GM23338 (cell line): ENCODE measurements around the gene PCDHA12.

Source experiments
- CREB1 ChIP-seq: fragments of 250-450 bp; sonication (Bioruptor Pico); IDR thresholded peaks from 2 replicates; pipeline ENCODE4 v1.5.0; 2020; ENCODE audit warnings: low read depth, mild to moderate bottlenecking, moderate library complexity
- CTCF ChIP-seq, 2 experiments: fragments of 200-600 bp in 1 of 2; sonication (generic) in 1 of 2; conservative IDR thresholded peaks; 2 replicates each; pipeline versions ENCODE4 v1.5.1 to v1.6.1; 2016 to 2017; ENCODE audit warnings: antibody characterized with exemption in 2 of 2, low read depth in 2 of 2, mild to moderate bottlenecking in 2 of 2, moderate library complexity in 1 of 2
- ETS1 ChIP-seq: IDR thresholded peaks from 2 replicates; pipeline ENCODE4 v1.6.1; 2016; ENCODE audit warnings: antibody characterized with exemption
- EZH2 ChIP-seq: fragments of 200-600 bp; sonication (generic); IDR thresholded peaks from one replicate; pipeline ENCODE4 v1.8.0; 2017; ENCODE audit warnings: antibody characterized with exemption, mild to moderate bottlenecking, low read depth; ENCODE audit not compliant: unreplicated experiment
- EZH2phosphoT487 ChIP-seq: fragments of 200-600 bp; sonication (generic); IDR thresholded peaks from one replicate; pipeline ENCODE4 v1.8.1; 2018; ENCODE audit warnings: antibody characterized with exemption; ENCODE audit not compliant: unreplicated experiment
- JUNB ChIP-seq: IDR thresholded peaks from one replicate; pipeline ENCODE4 v1.6.1; 2016; ENCODE audit warnings: antibody characterized with exemption; ENCODE audit not compliant: unreplicated experiment
- NANOG ChIP-seq: IDR thresholded peaks from 2 replicates; pipeline ENCODE4 v1.6.1; 2016; ENCODE audit warnings: antibody characterized with exemption, borderline replicate concordance
- POLR2AphosphoS5 ChIP-seq: IDR thresholded peaks from 2 replicates; pipeline ENCODE4 v1.6.1; 2016; ENCODE audit warnings: antibody characterized with exemption, low read depth
- REST ChIP-seq: IDR thresholded peaks from one replicate; pipeline ENCODE4 v1.6.1; 2018; ENCODE audit warnings: antibody characterized with exemption; ENCODE audit not compliant: unreplicated experiment
- STAT1 ChIP-seq: IDR thresholded peaks from one replicate; pipeline ENCODE4 v1.6.1; 2016; ENCODE audit warnings: antibody characterized with exemption; ENCODE audit not compliant: unreplicated experiment
- ZNF114 ChIP-seq: fragments of 250-450 bp; sonication (Bioruptor Pico); IDR thresholded peaks from 2 replicates; pipeline ENCODE4 v1.5.0; 2020; ENCODE audit warnings: mild to moderate bottlenecking, moderate library complexity
- ZNF331 ChIP-seq: fragments of 250-450 bp; sonication (Bioruptor Pico); IDR thresholded peaks from 2 replicates; pipeline ENCODE4 v1.5.0; 2020; ENCODE audit warnings: low read depth, mild to moderate bottlenecking, moderate library complexity
- ZNF462 ChIP-seq: fragments of 250-450 bp; sonication (Bioruptor Pico); IDR thresholded peaks from 2 replicates; pipeline ENCODE4 v1.5.0; 2020; ENCODE audit warnings: mild to moderate bottlenecking, moderate library complexity

- no peak for TF ChIP-seq REST
- TF ChIP-seq EZH2, result no peak
- no peak for TF ChIP-seq CTCF (conservative IDR thresholded peaks at IDR 0.05; ENCODE audit: low read depth in 2 of 2)
- TF ChIP-seq POLR2AphosphoS5, result no peak
- TF ChIP-seq ZNF462, result no peak
- no peak for TF ChIP-seq JUNB
- TF ChIP-seq CREB1, result no peak
- no peak for TF ChIP-seq EZH2phosphoT487
- TF ChIP-seq ZNF331 (CRISPR knock-in tag), result no peak
- TF ChIP-seq NANOG, result no peak
- TF ChIP-seq ETS1, result no peak
- no peak for TF ChIP-seq ZNF114 (CRISPR knock-in tag)
- no peak for TF ChIP-seq STAT1
These were observed 32.0 kb upstream of the PCDHA12 start for GRCh38 chr5:140842798-140843733.
